ENCODE data around the gene WBP1. TPM values are rescaled to one million over a fixed set of nuclear protein-coding genes. Genes with fewer than 3 reads are reported as not detected.
A peak's percentile ranks its signal among the peaks of the same experiment; 100 is the strongest.

WBP1 gene
- total RNA-seq, 5 donors from 2014 or later (not counting 1 experiment from before 2014, with no cell fraction given), result 80.2 to 104 (median 98.2) TPM

DNA sequence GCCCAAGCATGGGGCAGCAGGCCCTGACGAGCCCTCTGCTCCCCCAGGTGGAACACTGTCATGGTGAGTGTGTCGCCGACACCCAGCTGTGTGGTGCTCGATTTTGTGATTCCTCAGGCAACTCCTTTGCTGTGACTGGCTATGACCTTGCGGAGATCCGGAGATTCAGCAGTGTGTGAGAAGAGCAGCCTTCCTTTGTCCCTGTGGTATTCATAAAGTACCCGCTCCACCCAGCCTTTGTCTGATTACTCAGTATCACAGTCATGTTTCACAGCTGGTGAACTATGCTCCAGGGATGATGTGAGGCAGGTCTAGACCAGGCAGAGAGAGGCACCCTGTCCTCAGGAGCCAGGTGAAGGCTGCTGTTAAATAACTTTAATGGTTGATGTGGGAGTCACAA, 32.7 kb upstream of the WBP1 start:
- 100% methylated on average over 4 of the region's 7 CpGs for WGBS (ENCODE audit: insufficient coverage)
- H3K4me1 ChIP-seq (ENCODE audit: control insufficient read depth in 1 of 2, extremely low read depth in 1 of 2, insufficient read depth in 2 of 2, low read length in 2 of 2), result peaks cover 7 to 20% of the 10 kb centered on the region in 2 experiments
- no peaks in the 10 kb centered on the region for H3K9me3 Mint-ChIP-seq
- H3K27ac ChIP-seq (ENCODE audit: low read length), result no peak overlapping the region
- peaks cover 0 to 20% of the 10 kb centered on the region in 2 donors for H3K36me3 ChIP-seq (ENCODE audit: control insufficient read depth in 2 of 2, extremely low read depth in 1 of 2, insufficient read depth in 1 of 2, low read length in 1 of 2)
- no peak overlapping the region for H3K4me3 ChIP-seq (ENCODE audit: control insufficient read depth in 1 of 2, extremely low read depth in 1 of 2, low read length in 1 of 2)
- ATAC-seq (replicated peaks in 1 of 4) (no peak), DNase-seq (no peak)
- POLR2A ChIA-PET, result no interaction called here
- H3K36me3 Mint-ChIP-seq, result peaks cover 11% of the 10 kb centered on the region
- CTCF ChIA-PET, result no interaction called here
- H3K9me3 ChIP-seq, result no peaks in the 10 kb centered on the region
- H3K27me3 Mint-ChIP-seq, result no peaks in the 10 kb centered on the region
- H3K4me3 Mint-ChIP-seq, result no peak overlapping the region
- H3K27ac Mint-ChIP-seq, result no peak overlapping the region
- H3K27me3 ChIP-seq (replicated peaks in 1 of 2; ENCODE audit: control insufficient read depth in 2 of 2, extremely low read depth in 1 of 2, insufficient read depth in 2 of 2, low read length in 1 of 2), result no peaks in the 10 kb centered on the region
- peaks cover 17 to 24% (median 21%) of the 10 kb centered on the region in 3 donors for H3K4me1 Mint-ChIP-seq

DNA sequence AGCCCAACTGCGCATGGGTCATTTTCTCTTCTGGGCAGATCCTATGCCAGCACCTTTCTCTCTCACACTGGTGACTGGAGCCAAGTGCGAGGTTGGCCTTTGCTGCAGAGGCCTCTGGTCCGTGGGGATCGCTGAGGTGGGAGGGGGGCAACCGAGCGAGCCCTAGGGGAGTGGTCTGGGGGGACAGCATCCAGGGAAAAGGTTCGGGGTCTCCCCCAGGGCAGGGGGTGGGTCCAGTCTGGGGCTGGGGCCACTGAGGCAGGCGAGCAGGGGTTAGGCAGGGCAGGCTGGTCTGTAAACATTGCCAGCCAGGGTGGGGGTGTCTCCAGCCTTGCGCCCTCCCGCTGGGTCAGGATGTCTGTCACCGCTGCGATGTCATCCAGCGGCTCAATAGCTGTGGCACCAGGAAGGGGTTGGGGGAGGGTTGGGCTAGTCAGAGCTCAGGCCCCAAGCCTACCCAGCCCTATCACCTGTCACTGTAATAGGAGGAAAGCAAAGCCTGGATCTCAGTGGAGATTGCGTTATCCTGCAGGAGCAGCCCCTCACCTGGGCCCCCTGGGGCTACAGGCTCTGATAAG, 32.0 kb upstream of the WBP1 start:
- no peak for DNase-seq
- H3K27ac Mint-ChIP-seq, result no peak overlapping the region
- H3K27ac ChIP-seq (ENCODE audit: low read length), result no peak overlapping the region
- H3K36me3 Mint-ChIP-seq, result peaks cover 11% of the 10 kb centered on the region
- peaks cover 12 to 17% (median 15%) of the 10 kb centered on the region in 3 donors for H3K4me1 Mint-ChIP-seq
- H3K36me3 ChIP-seq (ENCODE audit: control insufficient read depth in 2 of 2, extremely low read depth in 1 of 2, insufficient read depth in 1 of 2, low read length in 1 of 2), result peaks cover 0 to 20% of the 10 kb centered on the region in 2 donors
- ChIA-PET POLR2A (no interaction called here), CTCF (interaction anchor here in 1 of 2 donors (0.5 kb wide), 1 partner anchor 160 kb away, joined by 5 read pairs; no protein-coding TSS in a partner anchor)
- H3K9me3 Mint-ChIP-seq, result no peaks in the 10 kb centered on the region
- no peak overlapping the region for H3K4me3 ChIP-seq (ENCODE audit: control insufficient read depth in 1 of 2, extremely low read depth in 1 of 2, low read length in 1 of 2)
- no peak overlapping the region for H3K4me3 Mint-ChIP-seq
- 98% methylated on average over 7 of the region's 14 CpGs for WGBS (ENCODE audit: insufficient coverage)
- ATAC-seq (replicated peaks in 1 of 4), result no peak
- peaks cover 1 to 13% of the 10 kb centered on the region in 2 experiments for H3K4me1 ChIP-seq (ENCODE audit: control insufficient read depth in 1 of 2, extremely low read depth in 1 of 2, insufficient read depth in 2 of 2, low read length in 2 of 2)
- H3K27me3 ChIP-seq (replicated peaks in 1 of 2; ENCODE audit: control insufficient read depth in 2 of 2, extremely low read depth in 1 of 2, insufficient read depth in 2 of 2, low read length in 1 of 2), result no peaks in the 10 kb centered on the region
- H3K9me3 ChIP-seq, result no peaks in the 10 kb centered on the region
- no peaks in the 10 kb centered on the region for H3K27me3 Mint-ChIP-seq

GRCh38 chr2:74427551-74427950, 30.7 kb upstream of the WBP1 start:
- Histone ChIP-seq H3K27me3 (replicated peaks in 1 of 2; ENCODE audit: control insufficient read depth in 2 of 2, extremely low read depth in 1 of 2, insufficient read depth in 2 of 2, low read length in 1 of 2) (no peaks in the 10 kb centered on the region), H3K9me3 (no peaks in the 10 kb centered on the region), H3K4me1 (ENCODE audit: control insufficient read depth in 1 of 2, extremely low read depth in 1 of 2, insufficient read depth in 2 of 2, low read length in 2 of 2) (peaks cover 0 to 2% of the 10 kb centered on the region in 2 experiments), H3K36me3 (ENCODE audit: control insufficient read depth in 2 of 2, extremely low read depth in 1 of 2, insufficient read depth in 1 of 2, low read length in 1 of 2) (peaks cover 0 to 20% of the 10 kb centered on the region in 2 donors), H3K27ac (ENCODE audit: low read length) (no peak overlapping the region), H3K4me3 (ENCODE audit: control insufficient read depth in 1 of 2, extremely low read depth in 1 of 2, low read length in 1 of 2) (no peak overlapping the region)
- POLR2A ChIA-PET, result no interaction called here
- Mint-ChIP-seq H3K4me1 (peaks cover 7 to 8% (median 8%) of the 10 kb centered on the region in 3 donors), H3K27ac (no peak overlapping the region), H3K27me3 (no peaks in the 10 kb centered on the region), H3K9me3 (no peaks in the 10 kb centered on the region), H3K4me3 (no peak overlapping the region), H3K36me3 (peaks cover 11% of the 10 kb centered on the region)
- CTCF ChIA-PET, result no interaction called here
- no peak for ATAC-seq (replicated peaks in 1 of 4)
- no peak for DNase-seq
- 80% methylated on average over 1 of the region's 3 CpGs for WGBS (ENCODE audit: insufficient coverage)

DNA sequence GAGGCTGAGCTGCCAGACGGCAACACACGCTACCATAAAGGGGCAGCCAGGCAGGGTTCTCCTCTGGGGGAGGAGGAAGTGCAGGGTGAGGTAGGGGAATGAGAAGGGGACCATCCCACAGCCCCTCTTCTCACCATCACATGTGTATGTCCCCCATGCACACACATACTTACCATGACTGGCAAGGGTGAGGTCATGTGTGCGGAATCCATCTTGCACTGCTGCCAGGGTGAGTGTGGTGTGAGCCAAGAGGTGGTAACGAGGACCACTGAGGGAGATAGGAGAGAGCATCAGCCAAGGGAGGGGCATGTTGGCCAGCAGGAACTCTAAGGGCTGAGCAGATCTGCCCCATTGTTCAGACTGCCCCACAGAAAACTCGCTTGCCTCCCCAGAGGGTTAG, 29.6 kb upstream of the WBP1 start:
- no peaks in the 10 kb centered on the region for H3K4me1 ChIP-seq (ENCODE audit: control insufficient read depth in 1 of 2, extremely low read depth in 1 of 2, insufficient read depth in 2 of 2, low read length in 2 of 2)
- Mint-ChIP-seq H3K9me3 (no peaks in the 10 kb centered on the region), H3K36me3 (peaks cover 11% of the 10 kb centered on the region), H3K4me1 (no peaks in the 10 kb centered on the region), H3K27me3 (no peaks in the 10 kb centered on the region), H3K27ac (no peak overlapping the region), H3K4me3 (no peak overlapping the region)
- no peaks in the 10 kb centered on the region for H3K9me3 ChIP-seq
- H3K4me3 ChIP-seq (ENCODE audit: control insufficient read depth in 1 of 2, extremely low read depth in 1 of 2, low read length in 1 of 2), result no peak overlapping the region
- DNase-seq (no peak), ATAC-seq (replicated peaks in 1 of 4) (no peak)
- POLR2A ChIA-PET, result no interaction called here
- no peak overlapping the region for H3K27ac ChIP-seq (ENCODE audit: low read length)
- no peaks in the 10 kb centered on the region for H3K27me3 ChIP-seq (replicated peaks in 1 of 2; ENCODE audit: control insufficient read depth in 2 of 2, extremely low read depth in 1 of 2, insufficient read depth in 2 of 2, low read length in 1 of 2)
- peaks cover 0 to 20% of the 10 kb centered on the region in 2 donors for H3K36me3 ChIP-seq (ENCODE audit: control insufficient read depth in 2 of 2, extremely low read depth in 1 of 2, insufficient read depth in 1 of 2, low read length in 1 of 2)
- CTCF ChIA-PET, result interaction anchor here in 1 of 2 donors (0.5 kb wide), 1 partner anchor 13 kb away, joined by 3 read pairs; no protein-coding TSS in a partner anchor
- 100% methylated on average over 1 of the region's 5 CpGs for WGBS (ENCODE audit: insufficient coverage)

DNA sequence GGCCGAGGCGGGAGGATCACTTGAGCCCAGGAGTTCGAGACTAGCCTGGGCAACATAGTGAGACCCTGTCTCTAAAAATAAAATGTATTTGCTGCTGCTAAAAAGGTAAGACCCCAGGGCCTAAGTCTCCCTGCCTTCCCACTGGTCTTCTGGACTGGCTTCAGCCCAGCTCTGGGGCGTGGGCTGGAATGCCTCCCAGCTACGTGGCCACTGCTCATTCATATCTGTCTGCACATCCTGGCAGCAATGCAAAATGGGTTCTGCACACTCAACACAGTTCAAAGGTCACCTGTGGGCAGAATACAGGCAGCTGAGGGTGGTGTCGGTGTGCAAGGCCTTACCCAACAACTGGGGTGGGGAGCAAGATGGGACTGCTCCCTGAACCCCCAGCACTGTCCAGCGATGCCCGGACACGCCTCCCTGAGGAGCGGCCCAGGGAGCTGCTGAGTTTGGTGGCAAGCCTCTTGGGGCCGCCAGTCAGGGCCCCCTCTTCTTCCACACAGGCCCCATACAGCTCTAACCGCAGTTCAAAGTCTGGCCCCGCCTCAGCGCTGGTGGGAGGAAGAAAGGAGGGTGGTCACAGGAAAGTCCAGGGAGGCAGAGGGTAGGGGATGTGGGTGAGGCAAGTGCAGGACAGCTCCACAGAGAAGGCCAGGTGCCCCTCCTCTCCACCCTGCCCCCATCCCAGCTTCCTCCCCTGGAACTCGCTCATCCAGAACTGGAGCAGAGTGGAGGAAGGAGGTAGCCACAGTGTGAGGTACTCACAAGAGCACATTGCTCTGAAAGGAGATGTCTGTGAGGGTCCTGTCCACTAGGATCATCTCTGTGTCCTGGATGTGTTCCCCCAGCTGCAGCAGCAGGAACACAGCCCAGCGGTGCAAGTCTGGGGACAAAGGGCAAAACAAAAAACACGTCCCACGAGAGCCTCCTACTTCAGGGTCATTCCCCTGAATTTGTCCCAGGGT, 28.5 kb upstream of the WBP1 start:
- WGBS (ENCODE audit: insufficient coverage), result 89% methylated on average over 9 of the region's 18 CpGs
- H3K27ac ChIP-seq (ENCODE audit: low read length), result no peak overlapping the region
- H3K9me3 Mint-ChIP-seq, result no peaks in the 10 kb centered on the region
- H3K4me3 ChIP-seq (ENCODE audit: control insufficient read depth in 1 of 2, extremely low read depth in 1 of 2, low read length in 1 of 2), result no peak overlapping the region
- no peaks in the 10 kb centered on the region for H3K4me1 ChIP-seq (ENCODE audit: control insufficient read depth in 1 of 2, extremely low read depth in 1 of 2, insufficient read depth in 2 of 2, low read length in 2 of 2)
- H3K4me3 Mint-ChIP-seq, result no peak overlapping the region
- no peaks in the 10 kb centered on the region for H3K4me1 Mint-ChIP-seq
- H3K36me3 ChIP-seq (ENCODE audit: control insufficient read depth in 2 of 2, extremely low read depth in 1 of 2, insufficient read depth in 1 of 2, low read length in 1 of 2), result peaks cover 0 to 16% of the 10 kb centered on the region in 2 donors
- H3K36me3 Mint-ChIP-seq, result peaks cover 9% of the 10 kb centered on the region
- CTCF ChIA-PET, result interaction anchor here in 1 of 2 donors (0.5 kb wide), 1 partner anchor 14 kb away, joined by 3 read pairs; no protein-coding TSS in a partner anchor
- H3K27ac Mint-ChIP-seq, result no peak overlapping the region
- POLR2A ChIA-PET, result interaction anchor here in 1 of 2 donors (1.4 kb wide), 1 partner anchor 12 kb away, joined by 4 read pairs; no protein-coding TSS in a partner anchor
- ATAC-seq (replicated peaks in 1 of 4), result peak in 1 of 4 experiments; percentile 9
- no peak for DNase-seq
- no peaks in the 10 kb centered on the region for H3K27me3 Mint-ChIP-seq
- no peaks in the 10 kb centered on the region for H3K9me3 ChIP-seq
- no peaks in the 10 kb centered on the region for H3K27me3 ChIP-seq (replicated peaks in 1 of 2; ENCODE audit: control insufficient read depth in 2 of 2, extremely low read depth in 1 of 2, insufficient read depth in 2 of 2, low read length in 1 of 2)

- H3K4me1 Mint-ChIP-seq, result no peaks in the 10 kb centered on the region
- H3K36me3 Mint-ChIP-seq, result peaks cover 3% of the 10 kb centered on the region
- Histone ChIP-seq H3K4me1 (ENCODE audit: control insufficient read depth in 1 of 2, extremely low read depth in 1 of 2, insufficient read depth in 2 of 2, low read length in 2 of 2) (no peaks in the 10 kb centered on the region), H3K36me3 (ENCODE audit: control insufficient read depth in 2 of 2, extremely low read depth in 1 of 2, insufficient read depth in 1 of 2, low read length in 1 of 2) (peaks cover 0 to 9% of the 10 kb centered on the region in 2 donors), H3K4me3 (ENCODE audit: control insufficient read depth in 1 of 2, extremely low read depth in 1 of 2, low read length in 1 of 2) (no peak overlapping the region), H3K27me3 (replicated peaks in 1 of 2; ENCODE audit: control insufficient read depth in 2 of 2, extremely low read depth in 1 of 2, insufficient read depth in 2 of 2, low read length in 1 of 2) (no peaks in the 10 kb centered on the region), H3K27ac (ENCODE audit: low read length) (no peak overlapping the region), H3K9me3 (no peaks in the 10 kb centered on the region)
- no peak overlapping the region for H3K4me3 Mint-ChIP-seq
- H3K9me3 Mint-ChIP-seq, result no peaks in the 10 kb centered on the region
- 86% methylated on average over 8 of the region's 11 CpGs for WGBS (ENCODE audit: insufficient coverage)
- DNase-seq (no peak), ATAC-seq (replicated peaks in 1 of 4) (no peak)
- CTCF ChIA-PET, result no interaction called here
- no peak overlapping the region for H3K27ac Mint-ChIP-seq
- POLR2A ChIA-PET, result interaction anchor here (0.6 to 1.4 kb wide), 3 partner anchors 12 to 22 kb away, joined by 4 to 8 read pairs (median 5); no protein-coding TSS in a partner anchor
- H3K27me3 Mint-ChIP-seq, result no peaks in the 10 kb centered on the region
Measured at GRCh38 chr2:74430502-74430901, 27.7 kb upstream of the WBP1 start.
